Sigmoid colon (tissue), 7 donors: ENCODE data around the gene PACS2. TPM values are rescaled to one million over a fixed set of nuclear protein-coding genes. Genes with fewer than 3 reads are reported as not detected.
"Not testable (repeated sequence)": the region's sequence is repeated elsewhere in the genome, so short reads cannot be mapped to it uniquely, and the experiment has no call there.

Source experiments
- DNase-seq: peaks from one replicate; pipeline ENCODE4 v3.0.0-alpha.2; 2019
- H3K27ac ChIP-seq, 4 donors: fragments of 200-600 bp; sonication (generic); one replicate each; pipeline ENCODE4 v1.5.1; 2016 to 2019; ENCODE audit warnings: mild to moderate bottlenecking in 1 of 4
- H3K27me3 ChIP-seq, 3 donors: fragments of 200-600 bp; sonication (generic); one replicate each; pipeline ENCODE4 v1.5.1; 2019; ENCODE audit warnings: mild to moderate bottlenecking in 1 of 3
- H3K36me3 ChIP-seq, 4 donors: fragments of 200-600 bp; sonication (generic); one replicate each; pipeline ENCODE4 v1.5.1; 2016 to 2019
- H3K4me1 ChIP-seq, 4 donors: fragments of 200-600 bp; sonication (generic); one replicate each; pipeline ENCODE4 v1.5.1; 2017 to 2019
- H3K4me3 ChIP-seq, 4 donors: fragments of 200-600 bp; sonication (generic); one replicate each; pipeline ENCODE4 v1.5.1; 2017 to 2019; ENCODE audit warnings: mild to moderate bottlenecking in 2 of 4, moderate library complexity in 1 of 4
- H3K9me3 ChIP-seq, 4 donors: fragments of 200-600 bp in 3 of 4; sonication (generic) in 3 of 4; one replicate each; pipeline versions ENCODE4 v1.5.1 to v1.6.1; 2013 to 2019
- CTCF ChIP-seq, 4 experiments: fragments of 450-650 bp in 3 of 4; fragments of 200-600 bp in 1 of 4; IDR thresholded peaks; one replicate each; pipeline ENCODE4 v1.5.1; 2016 to 2019; ENCODE audit warnings: antibody characterized with exemption in 4 of 4, mild to moderate bottlenecking in 3 of 4, moderate library complexity in 2 of 4
- EP300 ChIP-seq, 4 donors: sonication (generic); formaldehyde crosslinking; IDR thresholded peaks; one replicate each; pipeline ENCODE4 v1.6.1; 2017; ENCODE audit warnings: antibody characterized with exemption in 4 of 4
- POLR2A ChIP-seq, 2 donors: fragments of 450-650 bp; IDR thresholded peaks; one replicate each; pipeline ENCODE4 v1.6.1; 2016; ENCODE audit warnings: antibody characterized with exemption in 2 of 2, mild to moderate bottlenecking in 2 of 2, moderate library complexity in 2 of 2
- POLR2AphosphoS5 ChIP-seq, 4 donors: sonication (generic); formaldehyde crosslinking; IDR thresholded peaks; one replicate each; pipeline ENCODE4 v1.6.1; 2017; ENCODE audit warnings: antibody characterized with exemption in 4 of 4
- whole genome bisulfite sequencing, 2 donors: extraction: QIAGEN DNeasy Blood & Tissue Kit; methylation state at CpG; one replicate each; pipeline ENCODE4 v1.1.7; 2013; 5-methylcytosine and 5-hydroxymethylcytosine counted together
- intact Hi-C: fragments of 100-400 bp; cut with DNase I; formaldehyde crosslinking; loops from one replicate; pipeline ENCODE4 v1.15.1; 2023
- polyA plus RNA-seq, 3 donors: library from polyadenylated mRNA; stranded (reverse); fragments of 200-250 nt; gene quantifications; one replicate each; pipeline ENCODE4 v1.2.3, GENCODE V29; 2013
- total RNA-seq, 4 donors: library from RNA; depleted of rRNA; stranded (reverse); fragments of >200 nt; gene quantifications; one replicate each; pipeline ENCODE4 v1.1.0, GENCODE V29; 2016
- donor health status: healthy with polysubstance abuse.
- donor health status: Bipolar disorder and iron deficiency.
- donor health status: healthy.

PACS2 gene
- total and polyA plus RNA-seq, 7 donors = 19.8 to 90.6 (median 46.7) TPM

- DNase-seq = no peak
- Histone ChIP-seq H3K27me3 (no peaks in the 10 kb centered on the region), H3K36me3 (no peaks in the 10 kb centered on the region), H3K9me3 (no peaks in the 10 kb centered on the region), H3K4me1 (peaks cover 0 to 28% (median 18%) of the 10 kb centered on the region in 4 donors), H3K27ac (no peak overlapping the region), H3K4me3 (no peak overlapping the region)
- WGBS, 2 donors = 71 to 82% methylated on average over 15 of the region's 15 CpGs
- TF ChIP-seq EP300 (IDR thresholded peaks at IDR 0.05) = no peak
- TF ChIP-seq POLR2AphosphoS5 (IDR thresholded peaks at IDR 0.05) = no peak
- no peak for TF ChIP-seq CTCF (IDR thresholded peaks at IDR 0.05)
- no peak for TF ChIP-seq POLR2A (IDR thresholded peaks at IDR 0.05)
- intact Hi-C loops = no loop called here
Observed at GRCh38 chr14:105333020-105333490, 18.5 kb downstream of the PACS2 start.

GRCh38 chr14:105333613-105334364 lies 19.2 kb downstream of the PACS2 start:
- H3K27ac ChIP-seq = no peak overlapping the region
- H3K27me3 ChIP-seq = no peaks in the 10 kb centered on the region
- peaks cover 0 to 33% (median 22%) of the 10 kb centered on the region in 4 donors for H3K4me1 ChIP-seq
- no peak for TF ChIP-seq CTCF (IDR thresholded peaks at IDR 0.05)
- DNase-seq = no peak
- H3K36me3 ChIP-seq = no peaks in the 10 kb centered on the region
- H3K4me3 ChIP-seq = no peak overlapping the region
- 65 to 85% methylated on average over 18 of the region's 18 CpGs for WGBS, 2 donors
- no peaks in the 10 kb centered on the region for H3K9me3 ChIP-seq
- intact Hi-C loops = no loop called here

GRCh38 chr14:105334383-105335230 lies 20.1 kb downstream of the PACS2 start:
- no peak overlapping the region for H3K4me3 ChIP-seq
- DNase-seq = no peak
- intact Hi-C loops = no loop called here
- peaks cover 0 to 29% (median 20%) of the 10 kb centered on the region in 4 donors for H3K4me1 ChIP-seq
- H3K9me3 ChIP-seq = no peaks in the 10 kb centered on the region
- no peak overlapping the region for H3K27ac ChIP-seq
- H3K27me3 ChIP-seq = no peaks in the 10 kb centered on the region
- TF ChIP-seq POLR2A (IDR thresholded peaks at IDR 0.05) (no peak), EP300 (IDR thresholded peaks at IDR 0.05) (no peak), CTCF (IDR thresholded peaks at IDR 0.05) (no peak), POLR2AphosphoS5 (IDR thresholded peaks at IDR 0.05) (no peak)
- no peaks in the 10 kb centered on the region for H3K36me3 ChIP-seq
- 91 to 92% methylated on average over 17 of the region's 17 CpGs for WGBS, 2 donors

- 97 to 98% methylated on average over 22 of the region's 22 CpGs for WGBS, 2 donors
- H3K4me3 ChIP-seq, intact Hi-C loops, H3K9me3 ChIP-seq, H3K27ac ChIP-seq, H3K27me3 ChIP-seq, H3K36me3 ChIP-seq, DNase-seq: not testable (repeated sequence)
- H3K4me1 ChIP-seq = peaks cover 0 to 33% (median 20%) of the 10 kb centered on the region in 4 donors
Observed at GRCh38 chr14:105335231-105335542, 20.6 kb downstream of the PACS2 start.

- intact Hi-C loops = no loop called here
- DNase-seq = no peak
- H3K27ac ChIP-seq = no peak overlapping the region
- no peaks in the 10 kb centered on the region for H3K9me3 ChIP-seq
- H3K27me3 ChIP-seq = no peaks in the 10 kb centered on the region
- H3K4me1 ChIP-seq = peaks cover 0 to 36% (median 19%) of the 10 kb centered on the region in 4 donors
- no peaks in the 10 kb centered on the region for H3K36me3 ChIP-seq
- no peak overlapping the region for H3K4me3 ChIP-seq
- 91 to 94% methylated on average over 33 of the region's 33 CpGs for WGBS, 2 donors
- TF ChIP-seq POLR2AphosphoS5 (IDR thresholded peaks at IDR 0.05) (no peak), CTCF (IDR thresholded peaks at IDR 0.05) (no peak), EP300 (IDR thresholded peaks at IDR 0.05) (no peak), POLR2A (IDR thresholded peaks at IDR 0.05) (no peak)
Observed at GRCh38 chr14:105335735-105336476, 21.4 kb downstream of the PACS2 start.
